Loucy (cell line): ENCODE measurements around the gene UBE2F.

Experiments
- EZH2phosphoT487 ChIP-seq: fragments of 200-600 bp; IDR thresholded peaks from 2 replicates; pipeline ENCODE4 v1.6.1; 2018; ENCODE audit warnings: antibody characterized with exemption, mild to moderate bottlenecking, moderate library complexity, borderline replicate concordance
- TF ChIP-seq, protein P1 (sequence below): fragments of 200-600 bp; sonication (generic); conservative IDR thresholded peaks from 2 replicates; pipeline ENCODE4 v1.5.1; 2014; ENCODE audit warnings: mild to moderate bottlenecking, antibody characterized with exemption, low read length

DNA sequence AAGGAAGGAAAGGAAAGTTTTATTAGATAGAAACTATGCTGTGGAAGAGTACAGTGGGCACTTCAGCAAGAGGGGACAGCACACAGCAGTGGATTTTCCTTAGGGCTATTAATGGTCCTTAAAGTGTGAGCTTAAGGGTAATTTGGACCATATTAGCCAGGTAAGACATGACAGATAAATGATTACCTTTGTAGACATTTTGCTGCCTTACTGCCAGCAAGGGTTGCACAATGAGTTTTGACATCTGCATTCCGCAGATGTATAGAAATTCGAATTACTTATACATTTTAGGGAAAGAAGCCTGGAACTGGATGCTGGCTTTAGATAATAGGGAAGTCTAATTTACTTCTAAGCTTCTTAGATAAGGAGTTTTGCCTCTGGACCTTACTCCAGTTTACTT is 14.0 kb upstream of the UBE2F start:
- TF ChIP-seq, protein P1, sequence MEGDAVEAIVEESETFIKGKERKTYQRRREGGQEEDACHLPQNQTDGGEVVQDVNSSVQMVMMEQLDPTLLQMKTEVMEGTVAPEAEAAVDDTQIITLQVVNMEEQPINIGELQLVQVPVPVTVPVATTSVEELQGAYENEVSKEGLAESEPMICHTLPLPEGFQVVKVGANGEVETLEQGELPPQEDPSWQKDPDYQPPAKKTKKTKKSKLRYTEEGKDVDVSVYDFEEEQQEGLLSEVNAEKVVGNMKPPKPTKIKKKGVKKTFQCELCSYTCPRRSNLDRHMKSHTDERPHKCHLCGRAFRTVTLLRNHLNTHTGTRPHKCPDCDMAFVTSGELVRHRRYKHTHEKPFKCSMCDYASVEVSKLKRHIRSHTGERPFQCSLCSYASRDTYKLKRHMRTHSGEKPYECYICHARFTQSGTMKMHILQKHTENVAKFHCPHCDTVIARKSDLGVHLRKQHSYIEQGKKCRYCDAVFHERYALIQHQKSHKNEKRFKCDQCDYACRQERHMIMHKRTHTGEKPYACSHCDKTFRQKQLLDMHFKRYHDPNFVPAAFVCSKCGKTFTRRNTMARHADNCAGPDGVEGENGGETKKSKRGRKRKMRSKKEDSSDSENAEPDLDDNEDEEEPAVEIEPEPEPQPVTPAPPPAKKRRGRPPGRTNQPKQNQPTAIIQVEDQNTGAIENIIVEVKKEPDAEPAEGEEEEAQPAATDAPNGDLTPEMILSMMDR = no peak
- TF ChIP-seq EZH2phosphoT487 = no peak
